GM21360 (cell line): Measurements from ENCODE around the gene EML5.

ENCODE experiments used
- ATAC-seq: cut with Tn5 transposase; IDR thresholded peaks from one replicate; pipeline ENCODE4 v1.9.1; 2021; ENCODE audit warnings: mild to moderate bottlenecking, moderate library complexity; ENCODE audit not compliant: unreplicated experiment

EML5 gene

GRCh38 chr14:88618476-88618875 is 174.3 kb downstream of the EML5 start:
- no peak for ATAC-seq

- ATAC-seq, result no peak
Observed at GRCh38 chr14:88617479-88617878, 175.3 kb downstream of the EML5 start.

GRCh38 chr14:88616697-88617096 is 176.1 kb downstream of the EML5 start:
- no peak for ATAC-seq

GRCh38 chr14:88614218-88614907 is 178.4 kb downstream of the EML5 start:
- peak; percentile 44 for ATAC-seq

GRCh38 chr14:88613552-88614010 is 179.2 kb downstream of the EML5 start:
- no peak for ATAC-seq

GRCh38 chr14:88612981-88613380 is 179.8 kb downstream of the EML5 start:
- no peak for ATAC-seq

GRCh38 chr14:88611878-88612277 is 180.9 kb downstream of the EML5 start:
- ATAC-seq, result no peak

- no peak for ATAC-seq
Observed at GRCh38 chr14:88607829-88608228, 184.9 kb downstream of the EML5 start.

- ATAC-seq, result no peak
Observed at GRCh38 chr14:88605594-88605993, 187.2 kb downstream of the EML5 start.

- ATAC-seq, result no peak
Observed at GRCh38 chr14:88604212-88604611, 188.5 kb downstream of the EML5 start.

GRCh38 chr14:88599761-88600439 is 192.9 kb downstream of the EML5 start:
- ATAC-seq, result peak; percentile 88

- peak; percentile 27 for ATAC-seq
Observed at GRCh38 chr14:88599326-88599725, 193.4 kb downstream of the EML5 start.

- no peak for ATAC-seq
Observed at GRCh38 chr14:88598097-88598675, 194.6 kb downstream of the EML5 start.

GRCh38 chr14:88597601-88598000 is 195.2 kb downstream of the EML5 start:
- ATAC-seq, result no peak

- ATAC-seq, result no peak
Observed at GRCh38 chr14:88597038-88597437, 195.7 kb downstream of the EML5 start.

- no peak for ATAC-seq
Observed at GRCh38 chr14:88592031-88592430, 200.7 kb downstream of the EML5 start.

- ATAC-seq, result no peak
Observed at GRCh38 chr14:88590173-88590572, 202.6 kb downstream of the EML5 start.

GRCh38 chr14:88588081-88588480 is 204.7 kb downstream of the EML5 start:
- no peak for ATAC-seq

GRCh38 chr14:88584451-88584850 is 208.3 kb downstream of the EML5 start:
- ATAC-seq, result no peak

GRCh38 chr14:88576222-88576621 is 216.5 kb downstream of the EML5 start:
- ATAC-seq, result no peak

- no peak for ATAC-seq
Observed at GRCh38 chr14:88572117-88572516, 220.6 kb downstream of the EML5 start.

- ATAC-seq, result no peak
Observed at GRCh38 chr14:88568196-88568595, 224.6 kb downstream of the EML5 start.
